GM12875 (cell line): ENCODE data around the gene SMYD5.
"Not testable (repeated sequence)": the region's sequence is repeated elsewhere in the genome, so short reads cannot be mapped to it uniquely, and the experiment has no call there.

Source experiments
- H3K4me3 ChIP-seq: one replicate; pipeline ENCODE4 v1.5.1; 2011; ENCODE audit warnings: low read depth, low read length, control low read depth
- CTCF ChIP-seq: IDR thresholded peaks from 2 replicates; pipeline ENCODE4 v1.5.1; 2011; ENCODE audit warnings: low read depth, mild to moderate bottlenecking, control low read depth, inconsistent platforms, low read length, moderate library complexity, borderline replicate concordance; ENCODE audit not compliant: insufficient read depth

The SMYD5 gene

GRCh38 chr2:73197579-73197978 is 16.5 kb upstream of the SMYD5 start:
- H3K4me3 ChIP-seq = no peak overlapping the region
- no peak for TF ChIP-seq CTCF

DNA sequence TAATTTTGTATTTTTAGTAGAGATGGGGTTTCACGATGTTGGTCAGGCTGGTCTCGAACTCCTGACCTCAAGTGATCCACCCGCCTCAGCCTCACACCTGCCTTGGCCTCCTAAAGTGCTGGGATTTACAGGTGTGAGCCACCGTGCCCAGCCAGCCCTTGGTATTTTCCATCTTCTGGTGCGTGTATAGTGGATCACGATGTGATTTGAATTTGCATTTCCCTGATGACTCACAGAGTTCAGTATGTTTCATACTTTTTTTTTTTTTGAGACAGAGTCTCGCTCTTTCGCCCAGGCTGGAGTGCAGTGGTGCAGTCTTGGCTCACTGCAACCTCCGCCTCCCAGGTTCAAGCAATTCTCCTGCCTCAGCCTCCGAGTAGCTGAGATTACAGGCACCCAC is 13.8 kb upstream of the SMYD5 start:
- not testable (repeated sequence) for H3K4me3 ChIP-seq

DNA sequence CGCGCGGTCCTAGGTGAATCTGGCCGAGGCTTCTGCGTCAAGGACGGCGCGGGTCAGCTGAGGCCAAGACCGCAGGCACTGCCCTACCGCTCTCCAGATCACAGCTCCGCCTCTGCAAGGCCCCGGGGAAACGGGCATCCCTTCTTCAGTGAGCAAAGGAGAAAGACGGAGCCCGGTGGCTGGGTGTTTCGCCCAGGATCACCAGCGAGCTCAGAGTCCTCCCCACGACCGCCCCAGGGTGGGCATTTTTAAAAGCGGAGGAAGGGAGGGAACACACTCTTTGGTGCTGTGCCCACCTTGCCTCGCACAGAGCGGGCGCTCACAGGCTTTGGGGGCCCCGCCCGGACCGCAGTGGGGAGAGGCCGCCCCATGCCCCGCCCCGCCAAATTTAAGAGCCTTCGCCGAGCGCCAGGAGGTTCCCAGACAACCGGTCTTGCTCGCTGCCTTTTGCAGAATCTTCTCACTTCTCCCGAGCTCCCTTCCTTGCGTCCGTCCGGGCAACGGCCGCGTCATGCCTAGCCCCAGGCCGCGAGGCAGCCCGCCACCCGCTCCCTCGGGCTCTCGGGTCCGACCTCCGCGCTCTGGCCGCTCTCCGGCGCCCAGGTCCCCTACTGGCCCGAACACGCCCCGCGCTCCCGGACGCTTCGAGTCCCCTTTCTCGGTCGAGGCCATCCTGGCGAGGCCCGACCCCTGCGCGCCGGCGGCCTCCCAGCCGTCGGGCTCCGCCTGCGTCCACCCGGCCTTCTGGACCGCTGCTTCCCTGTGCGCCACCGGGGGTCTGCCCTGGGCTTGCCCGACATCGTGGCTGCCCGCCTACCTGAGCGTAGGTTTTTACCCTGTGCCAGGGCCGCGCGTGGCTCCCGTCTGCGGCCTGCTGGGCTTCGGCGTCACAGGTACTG is 11.6 kb upstream of the SMYD5 start, which contains the start of gene NOTO:
Gene NOTO (plus strand): TSS at position 419 of the 899 bp plus-strand sequence. CDS start 93 bp downstream, at position 512.
- no peak for TF ChIP-seq CTCF
- H3K4me3 ChIP-seq = no peak within 1 kb of the TSS

DNA sequence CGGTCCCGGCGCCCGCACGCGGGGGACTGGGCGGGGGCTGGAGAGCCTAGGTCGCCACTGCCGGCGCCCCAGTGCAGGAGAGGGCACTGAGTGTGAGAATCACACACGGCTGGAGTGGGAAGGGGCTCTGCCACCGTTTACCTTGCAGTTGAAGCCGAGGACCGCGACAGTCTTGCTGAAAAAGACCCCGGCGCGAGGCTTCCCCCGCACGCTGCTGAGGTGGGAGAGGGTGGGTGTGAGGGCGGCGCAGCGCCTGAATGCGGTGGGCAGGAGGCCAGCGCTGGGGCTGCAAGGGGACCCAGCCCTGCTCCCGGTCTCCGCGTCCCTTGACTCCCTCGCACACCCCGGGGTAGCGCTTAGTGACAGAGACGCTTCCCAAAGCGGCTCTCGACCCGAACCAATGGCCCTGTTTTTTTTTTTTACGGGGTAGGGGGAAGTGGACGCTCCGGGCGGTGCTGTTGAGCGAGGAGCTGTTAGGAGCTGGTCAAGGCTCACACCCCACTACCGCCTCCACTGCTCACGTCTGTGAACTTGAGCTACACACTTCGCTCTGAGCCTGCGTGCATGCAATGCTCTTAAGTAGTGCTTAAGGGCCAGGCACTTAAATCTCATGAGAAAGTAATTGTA is 10.9 kb upstream of the SMYD5 start:
- no peak for TF ChIP-seq CTCF
- H3K4me3 ChIP-seq = no peak overlapping the region

GRCh38 chr2:73205611-73206010 is 8.4 kb upstream of the SMYD5 start:
- TF ChIP-seq CTCF = no peak
- no peak overlapping the region for H3K4me3 ChIP-seq

GRCh38 chr2:73208258-73208657 is 5.8 kb upstream of the SMYD5 start:
- H3K4me3 ChIP-seq = no peak overlapping the region
- TF ChIP-seq CTCF = no peak

- H3K4me3 ChIP-seq = no peak overlapping the region
These were observed 4.0 kb upstream of the SMYD5 start for GRCh38 chr2:73210019-73210418.

More at GRCh38 chr2:73210019-73210418, 4.0 kb upstream of the SMYD5 start:
- no peak for TF ChIP-seq CTCF
